ENCODE results near the gene PTPRM. TPM values are rescaled to one million over a fixed set of nuclear protein-coding genes. Genes with fewer than 3 reads are reported as not detected.

PTPRM gene
- total RNA-seq, 4 donors from 2014 or later = 21.4 to 41.8 (median 29.6) TPM

DNA sequence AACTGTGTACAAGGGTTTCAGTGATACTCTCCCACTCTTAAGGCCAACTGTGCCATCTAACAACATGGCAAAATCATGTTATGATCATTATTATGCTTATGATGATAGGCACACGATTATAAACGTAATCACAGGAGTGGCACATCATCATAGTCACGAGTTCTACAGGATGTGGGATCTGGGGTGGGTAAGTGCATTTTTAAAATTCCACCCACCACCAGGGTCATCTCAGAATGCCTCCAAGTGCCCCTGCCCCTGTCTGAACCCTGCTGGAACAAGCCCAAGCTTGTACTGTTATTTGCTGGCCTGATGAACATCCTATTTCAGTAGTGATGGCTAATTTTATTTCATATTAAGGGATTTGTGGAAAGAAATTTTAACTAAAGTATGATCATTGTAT, 117.8 kb downstream of the PTPRM start:
- no peak overlapping the region for H3K4me3 ChIP-seq (ENCODE audit: low read depth, poor library complexity, severe bottlenecking)
- 65 to 70% methylated on average over 3 of the region's 3 CpGs for WGBS, 2 donors
- intact Hi-C loops (cut with DNase I; ENCODE audit: low total_unique reads) = no loop called here
- DNase-seq (ENCODE audit: low spot score in 2 of 2) = no peak
- TF ChIP-seq, protein P1, sequence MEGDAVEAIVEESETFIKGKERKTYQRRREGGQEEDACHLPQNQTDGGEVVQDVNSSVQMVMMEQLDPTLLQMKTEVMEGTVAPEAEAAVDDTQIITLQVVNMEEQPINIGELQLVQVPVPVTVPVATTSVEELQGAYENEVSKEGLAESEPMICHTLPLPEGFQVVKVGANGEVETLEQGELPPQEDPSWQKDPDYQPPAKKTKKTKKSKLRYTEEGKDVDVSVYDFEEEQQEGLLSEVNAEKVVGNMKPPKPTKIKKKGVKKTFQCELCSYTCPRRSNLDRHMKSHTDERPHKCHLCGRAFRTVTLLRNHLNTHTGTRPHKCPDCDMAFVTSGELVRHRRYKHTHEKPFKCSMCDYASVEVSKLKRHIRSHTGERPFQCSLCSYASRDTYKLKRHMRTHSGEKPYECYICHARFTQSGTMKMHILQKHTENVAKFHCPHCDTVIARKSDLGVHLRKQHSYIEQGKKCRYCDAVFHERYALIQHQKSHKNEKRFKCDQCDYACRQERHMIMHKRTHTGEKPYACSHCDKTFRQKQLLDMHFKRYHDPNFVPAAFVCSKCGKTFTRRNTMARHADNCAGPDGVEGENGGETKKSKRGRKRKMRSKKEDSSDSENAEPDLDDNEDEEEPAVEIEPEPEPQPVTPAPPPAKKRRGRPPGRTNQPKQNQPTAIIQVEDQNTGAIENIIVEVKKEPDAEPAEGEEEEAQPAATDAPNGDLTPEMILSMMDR (IDR thresholded peaks at IDR 0.05) = no peak
- TF ChIP-seq POLR2A (IDR thresholded peaks at IDR 0.05) = no peak

DNA sequence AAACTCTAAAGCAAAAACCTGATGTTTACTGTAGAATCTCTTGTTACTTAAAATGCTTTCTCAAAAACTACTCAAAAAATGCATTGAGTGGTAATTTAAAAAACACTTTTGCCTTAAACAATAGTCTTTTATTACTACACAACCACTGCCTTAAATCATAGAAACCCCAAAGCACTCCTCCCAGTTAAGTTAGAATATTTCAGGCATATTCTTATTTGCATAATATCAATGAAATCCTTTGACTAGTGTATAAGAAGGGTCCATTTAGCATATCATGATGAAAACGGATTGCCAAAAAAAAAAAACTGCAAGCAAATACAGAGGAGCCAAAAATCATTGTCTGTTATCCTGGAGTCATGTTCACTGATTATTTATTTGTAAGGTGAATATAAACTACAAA, 119.2 kb downstream of the PTPRM start:
- no peak for TF ChIP-seq POLR2A (IDR thresholded peaks at IDR 0.05)
- TF ChIP-seq, protein P1 (IDR thresholded peaks at IDR 0.05) = no peak
- no peak for DNase-seq (ENCODE audit: low spot score in 2 of 2)
- no peak overlapping the region for H3K4me3 ChIP-seq (ENCODE audit: low read depth, poor library complexity, severe bottlenecking)
- WGBS, 2 donors = 47 to 51% methylated on average over 1 of the region's 1 CpG
- intact Hi-C loops (cut with DNase I; ENCODE audit: low total_unique reads) = no loop called here

DNA sequence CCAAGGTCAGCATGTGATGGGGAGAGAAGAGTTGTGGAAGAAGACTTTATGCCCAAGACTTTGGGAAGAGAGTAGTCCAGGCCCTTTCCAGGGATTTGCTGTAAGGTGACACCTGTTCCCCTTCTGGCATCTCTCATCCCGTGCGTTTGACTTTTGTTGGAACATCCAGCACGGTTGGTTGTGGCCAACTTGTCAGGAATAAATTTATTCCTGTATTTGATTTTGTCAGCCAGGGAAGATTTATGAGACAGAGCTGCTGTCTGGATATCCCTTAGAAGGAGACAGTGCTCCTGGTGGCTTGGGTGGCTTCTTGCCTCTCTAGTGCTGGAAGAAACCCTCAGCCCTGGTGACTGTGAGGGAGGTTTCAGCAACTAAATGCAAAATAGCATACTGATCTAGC, 121.5 kb downstream of the PTPRM start:
- WGBS, 2 donors = 56 to 68% methylated on average over 3 of the region's 3 CpGs
- intact Hi-C loops (cut with DNase I; ENCODE audit: low total_unique reads) = no loop called here
- H3K4me3 ChIP-seq (ENCODE audit: low read depth, poor library complexity, severe bottlenecking) = no peak overlapping the region
- DNase-seq (ENCODE audit: low spot score in 2 of 2) = no peak
- TF ChIP-seq, protein P1 (IDR thresholded peaks at IDR 0.05) = no peak
- no peak for TF ChIP-seq POLR2A (IDR thresholded peaks at IDR 0.05)

DNA sequence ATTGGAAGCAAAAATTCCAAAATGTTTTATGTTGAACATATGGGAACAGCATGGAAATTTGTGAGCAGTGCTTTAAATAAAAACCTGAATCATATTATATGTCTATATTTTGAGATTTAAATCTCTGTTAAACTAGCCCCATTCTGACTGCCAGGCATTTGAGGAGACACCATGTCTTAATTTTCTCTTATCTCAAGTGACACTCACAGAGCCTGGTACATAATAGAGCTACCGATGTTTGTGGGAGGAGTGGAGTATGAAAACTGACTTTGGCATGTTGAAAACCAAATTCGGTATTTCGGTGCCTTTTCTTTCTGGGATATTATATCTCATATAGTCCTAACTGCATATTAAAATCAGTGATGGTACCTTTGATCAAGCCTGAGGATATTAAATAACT, 124.1 kb downstream of the PTPRM start:
- no peak for TF ChIP-seq POLR2A (IDR thresholded peaks at IDR 0.05)
- TF ChIP-seq, protein P1 (IDR thresholded peaks at IDR 0.05) = no peak
- DNase-seq (ENCODE audit: low spot score in 2 of 2) = no peak
- no peak overlapping the region for H3K4me3 ChIP-seq (ENCODE audit: low read depth, poor library complexity, severe bottlenecking)
- WGBS, 2 donors = 89 to 91% methylated on average over 3 of the region's 3 CpGs
- intact Hi-C loops (cut with DNase I; ENCODE audit: low total_unique reads) = no loop called here

DNA sequence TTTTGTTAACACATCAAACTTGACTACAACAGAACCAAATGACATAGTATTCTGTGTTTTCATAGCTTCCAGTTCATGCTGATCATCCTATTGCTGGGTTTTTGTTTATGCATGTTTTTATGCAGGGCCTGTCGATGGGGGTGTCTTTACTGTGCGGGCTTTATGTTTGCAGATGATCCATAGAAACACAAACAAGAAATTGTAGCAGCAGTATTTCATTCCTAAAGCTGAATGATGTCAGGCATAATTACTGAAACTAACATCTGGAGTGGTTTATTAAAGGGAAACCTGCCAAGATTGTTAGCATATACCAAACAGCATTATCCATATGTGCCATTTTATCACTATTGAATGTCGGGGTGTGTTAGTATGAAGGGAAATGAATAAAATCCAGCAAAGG, 129.7 kb downstream of the PTPRM start:
- H3K4me3 ChIP-seq (ENCODE audit: low read depth, poor library complexity, severe bottlenecking) = no peak overlapping the region
- 58 to 71% methylated on average over 3 of the region's 3 CpGs for WGBS, 2 donors
- DNase-seq (ENCODE audit: low spot score in 2 of 2) = no peak
- intact Hi-C loops (cut with DNase I; ENCODE audit: low total_unique reads) = no loop called here
- TF ChIP-seq, protein P1 (IDR thresholded peaks at IDR 0.05) = no peak

DNA sequence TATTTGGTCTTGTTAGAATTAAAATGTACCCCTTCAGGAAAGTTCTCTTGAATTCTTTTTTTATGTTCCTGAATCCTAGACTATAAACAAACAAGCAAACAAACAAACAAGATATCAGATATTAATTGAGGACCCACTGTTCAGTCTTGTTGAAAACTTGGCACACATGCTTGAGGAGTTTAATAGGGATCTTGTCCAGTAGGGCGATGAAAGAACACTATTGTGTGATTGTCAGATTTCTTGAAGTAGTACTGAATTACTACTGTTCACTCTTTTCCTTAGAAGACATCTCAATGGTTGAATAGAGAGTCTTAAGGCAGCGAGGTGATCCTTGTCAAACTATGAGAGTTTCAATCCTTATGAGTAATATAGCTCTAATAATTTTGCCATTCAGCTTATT, 130.2 kb downstream of the PTPRM start:
- H3K4me3 ChIP-seq (ENCODE audit: low read depth, poor library complexity, severe bottlenecking) = no peak overlapping the region
- intact Hi-C loops (cut with DNase I; ENCODE audit: low total_unique reads) = no loop called here
- no peak for DNase-seq (ENCODE audit: low spot score in 2 of 2)
- TF ChIP-seq, protein P1 (IDR thresholded peaks at IDR 0.05) = no peak
- no peak for TF ChIP-seq POLR2A (IDR thresholded peaks at IDR 0.05)
- WGBS, 2 donors = 83 to 89% methylated on average over 2 of the region's 2 CpGs

All from lower leg skin (tissue), 4 donors.